Stimulated activated naive CD8-positive, alpha-beta T cell treated with anti-CD3 and anti-CD28 coated beads, Interleukin-15, Interleukin-2, amounts not matched to agents 100 U/mL and 50 U/mL, for 24 hours (primary cell): ENCODE measurements around the gene ERV3-1.
"Not testable (repeated sequence)": the region's sequence is repeated elsewhere in the genome, so short reads cannot be mapped to it uniquely, and the experiment has no call there.

ENCODE experiments used
- ATAC-seq: fragments of 150-1000 bp; cut with Tn5 transposase; one replicate; pipeline ENCODE4 v1.10.0; 2021
- DNase-seq: peaks from one replicate; pipeline ENCODE4 v3.0.0; 2021

Gene ERV3-1, protein sequence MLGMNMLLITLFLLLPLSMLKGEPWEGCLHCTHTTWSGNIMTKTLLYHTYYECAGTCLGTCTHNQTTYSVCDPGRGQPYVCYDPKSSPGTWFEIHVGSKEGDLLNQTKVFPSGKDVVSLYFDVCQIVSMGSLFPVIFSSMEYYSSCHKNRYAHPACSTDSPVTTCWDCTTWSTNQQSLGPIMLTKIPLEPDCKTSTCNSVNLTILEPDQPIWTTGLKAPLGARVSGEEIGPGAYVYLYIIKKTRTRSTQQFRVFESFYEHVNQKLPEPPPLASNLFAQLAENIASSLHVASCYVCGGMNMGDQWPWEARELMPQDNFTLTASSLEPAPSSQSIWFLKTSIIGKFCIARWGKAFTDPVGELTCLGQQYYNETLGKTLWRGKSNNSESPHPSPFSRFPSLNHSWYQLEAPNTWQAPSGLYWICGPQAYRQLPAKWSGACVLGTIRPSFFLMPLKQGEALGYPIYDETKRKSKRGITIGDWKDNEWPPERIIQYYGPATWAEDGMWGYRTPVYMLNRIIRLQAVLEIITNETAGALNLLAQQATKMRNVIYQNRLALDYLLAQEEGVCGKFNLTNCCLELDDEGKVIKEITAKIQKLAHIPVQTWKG

DNA sequence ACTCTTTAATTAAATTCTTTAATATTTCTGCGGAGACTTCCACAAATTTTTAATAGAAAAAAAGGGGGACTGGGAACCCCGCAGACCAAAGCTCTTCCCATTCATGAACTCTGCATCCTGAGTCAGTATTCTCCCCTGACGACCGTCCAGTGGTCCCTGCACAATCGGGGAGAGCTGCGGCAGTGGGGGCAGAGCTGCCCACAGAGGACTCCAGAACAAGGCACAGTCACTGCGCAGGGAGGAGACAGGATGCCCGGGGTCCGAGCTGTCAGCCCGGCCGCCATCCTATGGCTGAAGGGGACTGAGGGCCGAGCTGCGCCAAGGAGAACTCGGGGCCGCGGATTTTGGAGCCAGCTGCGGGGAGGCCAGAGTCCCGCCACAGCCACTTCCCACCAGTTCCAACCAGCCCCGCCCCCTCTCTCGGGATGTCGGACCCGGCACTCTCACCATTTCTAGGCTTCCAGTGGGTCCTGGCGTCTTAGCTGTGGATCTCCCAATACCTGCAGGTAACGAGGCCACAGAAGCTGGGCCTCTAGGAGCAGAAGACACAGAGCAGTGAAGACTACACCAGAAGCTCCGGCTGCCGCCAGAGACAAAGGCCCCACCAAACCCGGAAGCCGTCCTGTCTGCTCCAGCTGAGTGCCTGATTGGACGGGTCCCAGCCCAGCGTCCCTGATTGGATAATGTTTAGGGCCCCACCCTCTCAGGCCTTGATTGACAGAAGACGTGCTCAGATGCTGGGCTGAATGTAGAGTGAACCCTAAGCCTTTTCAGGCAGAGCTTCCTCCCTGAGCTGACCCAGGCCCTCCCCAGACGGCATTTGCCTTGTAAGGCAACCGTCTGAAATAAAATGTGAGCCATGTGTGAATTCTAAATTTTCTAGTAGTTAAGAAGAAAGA is at the start of gene ERV3-1:
Gene ERV3-1, minus strand, starts transcription at position 594 of the 899 bp plus-strand sequence. CDS start 13,661 bp downstream, outside the sequence.
- ATAC-seq (peak; percentile 100), DNase-seq (peak; percentile 88)

DNA sequence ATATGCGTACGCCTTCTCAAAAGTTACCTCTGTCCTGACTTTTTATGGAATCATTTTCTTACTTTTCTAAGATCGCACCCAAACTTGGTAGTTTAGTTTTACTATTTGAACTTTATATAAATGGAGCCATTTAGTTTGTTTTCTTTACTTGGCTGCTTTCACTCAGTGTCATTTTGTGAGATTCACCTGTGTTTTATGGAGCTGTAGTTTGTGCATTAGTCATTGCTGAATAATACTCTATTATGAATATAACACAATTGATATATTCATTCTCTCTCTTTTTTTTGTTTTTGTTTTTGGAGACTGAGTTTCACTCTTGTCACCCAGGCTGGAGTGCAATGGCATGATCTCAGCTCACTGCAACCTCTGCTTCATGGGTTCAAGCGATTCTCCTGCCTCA is 49.3 kb upstream of the ERV3-1 start:
- ATAC-seq, DNase-seq: not testable (repeated sequence)

DNA sequence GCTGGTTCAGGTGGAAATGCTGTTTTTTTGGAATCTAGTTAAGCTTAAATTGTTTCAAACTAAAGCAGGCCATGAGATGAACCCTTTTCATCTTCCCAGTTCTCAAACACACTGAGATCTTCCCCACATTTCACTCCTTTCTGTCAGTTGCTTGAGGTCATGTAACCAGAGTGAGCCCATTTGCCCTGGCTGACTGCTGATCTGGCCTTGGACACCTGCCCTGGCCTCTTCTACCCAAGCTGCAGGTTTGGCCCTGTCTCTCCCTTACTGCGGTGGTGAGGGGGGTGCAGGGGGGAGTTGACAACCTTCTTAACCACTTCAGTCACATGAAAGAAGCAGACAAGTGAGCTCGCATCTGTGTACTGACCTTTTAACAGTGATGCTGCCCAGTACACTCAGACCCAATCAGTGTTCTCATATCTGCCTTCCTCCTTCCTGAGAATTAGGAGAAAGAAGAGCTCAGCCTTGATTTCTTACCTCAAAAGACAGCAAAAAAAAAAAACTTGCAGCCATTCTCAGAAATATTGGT is 48.0 kb upstream of the ERV3-1 start:
- ATAC-seq, DNase-seq: not testable (repeated sequence)

DNA sequence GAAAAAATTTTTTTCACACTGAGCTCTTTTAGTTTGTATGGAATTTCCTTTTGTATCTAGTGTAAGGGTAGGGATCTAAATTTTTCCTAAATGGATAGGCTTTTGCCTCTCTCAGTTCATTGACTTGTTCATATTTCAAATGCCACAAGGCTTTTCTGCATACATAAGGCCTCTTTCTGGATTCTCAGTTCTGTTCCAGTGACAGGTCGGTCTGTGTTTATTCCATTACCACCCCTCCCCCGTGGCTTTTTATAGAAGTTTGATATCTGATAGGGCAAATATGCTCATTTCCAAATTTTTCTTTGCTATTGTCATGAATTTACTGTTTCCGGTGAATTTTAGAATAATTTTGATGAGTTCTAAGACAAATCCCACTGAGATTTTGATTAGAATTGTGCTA is 45.2 kb upstream of the ERV3-1 start:
- ATAC-seq, DNase-seq: not testable (repeated sequence)

DNA sequence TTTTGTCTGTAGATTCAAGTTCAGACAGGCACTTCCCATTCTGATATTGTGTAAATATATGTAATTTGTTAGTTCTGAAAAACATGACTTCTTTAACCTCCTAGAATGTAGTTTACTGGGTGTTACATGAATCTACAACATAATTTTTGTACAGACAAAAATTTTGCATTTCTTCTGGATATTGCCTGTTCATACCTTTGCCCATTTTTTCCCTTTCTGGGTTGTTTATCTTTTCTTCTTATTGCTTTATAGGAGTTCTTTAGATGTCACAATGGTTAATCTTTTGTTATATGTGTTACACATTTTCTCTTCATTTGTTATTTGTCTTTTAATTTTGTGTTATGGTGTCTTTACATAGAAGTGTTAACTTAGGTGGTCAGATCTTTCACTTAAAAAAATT is 44.7 kb upstream of the ERV3-1 start:
- ATAC-seq, result not testable (repeated sequence)

DNA sequence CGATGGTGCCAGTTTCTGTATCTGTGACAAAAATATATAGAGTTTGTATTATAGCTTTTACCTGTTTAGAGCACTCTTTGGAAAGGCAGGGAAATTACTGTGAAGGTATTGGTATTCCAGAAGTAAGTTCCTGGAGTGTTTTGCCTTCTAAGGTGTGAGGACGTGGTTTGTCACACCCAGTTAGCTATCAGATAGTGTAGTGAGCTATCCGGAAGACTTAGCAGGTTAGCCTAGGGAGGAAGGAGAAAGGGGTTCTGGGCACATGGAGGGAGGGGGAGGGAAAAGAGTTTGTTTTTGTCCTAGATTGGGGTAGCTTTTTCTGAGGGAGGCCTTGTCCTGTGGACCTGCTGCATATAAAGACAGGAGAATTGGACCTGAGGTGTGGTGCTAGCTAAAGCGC is 39.8 kb upstream of the ERV3-1 start:
- ATAC-seq, result not testable (repeated sequence)

More for the DNA sequence above, 44.7 kb upstream of the ERV3-1 start:
- DNase-seq, result not testable (repeated sequence)

DNA sequence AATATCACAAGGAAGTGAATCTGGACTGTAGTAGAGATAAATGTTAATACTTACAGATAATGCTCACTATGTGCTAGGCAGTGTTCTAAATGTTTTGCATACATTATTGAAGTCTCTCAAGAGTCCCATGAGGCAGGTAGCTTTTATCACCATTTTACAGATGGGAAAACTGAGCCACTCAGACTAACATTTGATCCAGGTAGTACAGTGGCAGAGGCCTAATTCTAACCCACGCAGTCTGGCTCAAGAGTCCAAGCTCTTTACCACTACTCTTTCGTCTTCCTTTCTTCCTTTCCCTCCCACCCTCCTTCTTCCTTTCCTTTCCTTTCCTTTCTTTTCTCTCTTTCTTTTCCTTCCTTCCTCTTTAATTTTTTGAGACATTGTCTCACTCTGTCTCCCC is 39.1 kb upstream of the ERV3-1 start:
- ATAC-seq, DNase-seq: not testable (repeated sequence)

More for the DNA sequence above, 39.8 kb upstream of the ERV3-1 start:
- not testable (repeated sequence) for DNase-seq

DNA sequence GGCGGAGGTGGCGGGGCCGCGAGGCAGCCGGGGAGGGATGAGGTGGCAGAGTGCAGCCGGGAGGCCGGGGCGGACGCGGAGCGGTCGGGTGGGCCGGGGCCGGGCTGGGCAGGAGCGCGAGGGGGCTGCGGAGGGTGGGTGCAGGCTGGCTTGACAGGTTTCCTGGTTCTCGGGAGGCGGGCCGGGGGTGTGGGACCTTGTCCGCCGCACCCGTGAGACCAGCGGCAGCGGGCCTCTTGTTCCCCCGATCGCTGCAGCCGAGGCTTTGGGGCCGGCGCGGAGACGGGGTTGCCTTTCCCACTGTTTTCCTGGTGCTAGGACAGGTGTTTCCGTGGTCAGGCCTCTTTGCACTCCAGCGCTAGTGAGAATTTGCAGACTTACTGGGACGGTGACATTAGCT is 32.3 kb upstream of the ERV3-1 start:
- peak; percentile 5 for ATAC-seq
- peak; percentile 40 for DNase-seq

DNA sequence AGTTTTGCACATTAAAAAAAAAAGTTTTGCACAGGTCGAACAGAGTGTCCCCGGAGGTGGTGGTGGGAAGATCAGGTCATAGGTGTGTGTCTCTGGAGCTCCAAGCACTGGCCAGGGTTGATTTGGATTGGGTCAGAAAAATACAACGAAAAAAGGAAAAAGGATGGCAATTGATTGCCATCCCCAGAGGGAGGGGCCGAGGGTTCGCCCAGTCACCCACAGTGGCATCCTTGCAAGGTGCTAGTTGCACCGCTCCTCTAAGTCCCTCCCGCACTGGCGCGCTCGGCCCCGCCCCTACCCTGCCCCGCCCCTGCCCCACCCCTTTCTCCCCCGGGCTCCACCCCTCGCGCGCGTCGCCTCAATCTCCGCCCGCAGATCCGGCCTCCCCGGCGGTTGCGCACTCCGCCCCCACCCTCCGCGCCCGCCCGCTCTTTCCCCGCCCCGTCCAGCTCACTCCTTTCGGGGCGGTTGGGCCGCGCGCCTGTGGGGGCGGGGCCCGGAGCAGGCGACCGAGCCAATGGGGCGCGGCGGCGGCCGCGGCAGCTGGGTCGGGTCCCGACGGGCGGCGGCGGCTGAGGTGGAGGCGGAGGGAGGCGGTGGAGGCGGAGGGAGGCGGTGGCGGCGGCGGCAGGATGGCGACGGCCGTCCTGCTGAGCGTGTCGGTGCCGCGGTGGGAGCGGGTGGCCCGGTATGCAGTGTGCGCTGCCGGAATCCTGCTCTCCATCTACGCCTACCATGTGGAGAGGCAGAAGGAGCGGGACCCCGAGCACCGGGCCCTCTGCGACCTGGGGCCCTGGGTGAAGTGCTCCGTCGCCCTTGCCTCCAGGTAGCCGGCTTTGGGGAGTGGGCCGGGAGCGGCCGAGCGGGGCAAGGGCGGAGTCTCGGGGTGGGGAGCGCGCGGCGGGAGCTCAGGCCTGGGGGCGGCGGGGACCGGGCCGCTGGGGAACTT is 31.5 kb upstream of the ERV3-1 start:
- DNase-seq (peak; percentile 92), ATAC-seq (peak; percentile 95)

DNA sequence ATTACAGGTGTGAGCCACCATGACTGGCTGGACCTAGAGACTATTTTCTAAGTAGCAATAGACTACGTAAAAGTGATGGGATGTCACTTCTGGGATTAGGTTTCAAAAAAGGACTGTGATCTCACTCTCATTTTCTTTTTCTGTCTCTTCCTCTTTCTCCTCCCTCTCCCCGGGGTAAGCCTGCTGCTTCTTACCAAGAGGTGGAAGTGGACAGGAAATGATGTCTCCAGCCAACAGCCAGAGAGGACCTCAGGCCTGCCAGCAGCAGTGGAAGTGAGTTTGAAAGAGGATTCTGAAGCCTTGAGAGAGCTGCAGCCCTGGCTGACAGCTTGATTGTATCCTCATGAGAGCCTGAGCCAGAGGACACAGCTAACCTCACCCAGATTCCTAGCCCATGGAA is 30.0 kb upstream of the ERV3-1 start:
- not testable (repeated sequence) for DNase-seq, ATAC-seq

DNA sequence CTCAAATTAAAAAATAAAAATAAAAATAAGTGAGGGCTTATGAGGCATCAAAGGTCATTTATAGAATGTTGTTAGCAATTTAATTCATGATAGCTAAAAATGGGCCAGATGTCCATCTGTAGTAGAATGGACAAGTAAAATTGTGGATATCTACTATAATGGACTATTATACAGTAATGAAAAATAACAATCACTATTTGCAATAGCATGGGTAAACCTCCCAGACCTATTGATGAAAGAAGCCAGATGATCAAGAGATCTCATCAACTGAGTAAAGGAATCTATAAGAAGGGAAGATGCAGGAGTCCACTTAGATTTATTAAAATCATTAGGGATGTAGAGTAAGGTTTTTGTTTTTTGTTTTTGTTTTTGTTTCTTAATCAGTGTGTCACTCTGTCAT is 29.0 kb upstream of the ERV3-1 start:
- ATAC-seq, result not testable (repeated sequence)

DNA sequence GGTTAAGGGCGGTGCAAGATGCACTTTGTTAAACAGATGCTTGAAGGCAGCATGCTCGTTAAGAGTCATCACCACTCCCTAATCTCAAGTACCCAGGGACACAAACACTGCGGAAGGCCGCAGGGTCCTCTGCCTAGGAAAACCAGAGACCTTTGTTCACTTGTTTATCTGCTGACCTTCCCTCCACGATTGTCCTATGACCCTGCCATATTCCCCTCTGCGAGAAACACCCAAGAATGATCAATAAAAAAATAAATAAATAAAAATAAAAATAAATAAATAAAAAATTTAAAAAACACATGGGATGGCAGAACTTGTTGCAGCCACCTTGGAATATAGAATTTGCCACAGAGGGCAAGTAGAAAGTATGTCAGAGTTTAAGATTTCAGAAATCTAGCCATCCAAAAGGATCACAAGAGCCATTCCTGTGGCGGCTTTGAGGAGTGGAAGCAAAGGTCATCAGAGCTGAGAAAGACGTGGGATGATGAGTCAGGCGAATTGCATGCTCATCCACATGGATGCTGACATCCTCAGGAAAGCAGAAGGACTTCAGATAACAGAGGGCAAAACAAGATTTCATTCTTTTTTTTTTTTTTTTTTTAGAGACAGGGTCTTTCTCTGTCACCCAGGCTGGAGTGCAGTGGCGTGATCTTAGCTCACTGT is 27.8 kb upstream of the ERV3-1 start:
- ATAC-seq, DNase-seq: not testable (repeated sequence)

More for the DNA sequence above, 29.0 kb upstream of the ERV3-1 start:
- DNase-seq, result not testable (repeated sequence)

DNA sequence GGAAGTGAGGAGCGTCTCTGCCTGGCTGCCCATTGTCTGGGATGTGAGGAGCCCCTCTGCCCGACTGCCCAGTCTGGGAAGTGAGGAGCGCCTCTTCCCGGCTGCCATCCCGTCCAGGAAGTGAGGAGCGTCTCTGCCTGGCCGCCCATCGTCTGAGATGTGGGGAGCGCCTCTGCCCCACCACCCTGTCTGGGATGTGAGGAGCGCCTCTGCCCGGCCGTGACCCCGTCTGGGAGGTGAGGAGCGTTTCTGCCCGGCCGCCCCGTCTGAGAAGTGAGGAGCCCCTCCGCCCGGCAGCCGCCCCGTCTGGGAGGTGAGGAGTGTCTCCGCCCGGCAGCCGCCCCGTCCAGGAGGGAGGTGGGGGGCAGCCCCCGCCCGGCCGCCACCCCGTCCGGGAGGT is 26.9 kb upstream of the ERV3-1 start:
- DNase-seq, ATAC-seq: not testable (repeated sequence)

DNA sequence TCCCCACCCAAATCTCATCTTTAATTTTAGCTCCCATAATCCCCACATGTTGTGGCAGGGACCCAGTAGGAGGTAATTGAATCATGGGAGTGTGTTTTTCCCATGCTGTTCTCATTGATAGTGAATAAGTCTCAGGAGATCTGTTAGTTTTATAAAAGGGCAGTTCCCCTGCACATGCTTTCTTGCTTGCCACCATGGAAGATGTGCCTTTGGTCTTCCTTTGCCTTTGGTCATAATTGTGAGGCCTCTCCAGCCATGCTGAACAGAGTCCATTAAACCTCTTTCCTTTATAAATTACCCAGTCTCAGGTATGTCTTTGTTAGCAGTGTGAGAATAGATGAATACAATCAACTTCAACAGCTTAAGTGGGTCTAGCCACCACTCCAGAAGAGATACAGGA is 18.5 kb upstream of the ERV3-1 start:
- ATAC-seq, DNase-seq: not testable (repeated sequence)

DNA sequence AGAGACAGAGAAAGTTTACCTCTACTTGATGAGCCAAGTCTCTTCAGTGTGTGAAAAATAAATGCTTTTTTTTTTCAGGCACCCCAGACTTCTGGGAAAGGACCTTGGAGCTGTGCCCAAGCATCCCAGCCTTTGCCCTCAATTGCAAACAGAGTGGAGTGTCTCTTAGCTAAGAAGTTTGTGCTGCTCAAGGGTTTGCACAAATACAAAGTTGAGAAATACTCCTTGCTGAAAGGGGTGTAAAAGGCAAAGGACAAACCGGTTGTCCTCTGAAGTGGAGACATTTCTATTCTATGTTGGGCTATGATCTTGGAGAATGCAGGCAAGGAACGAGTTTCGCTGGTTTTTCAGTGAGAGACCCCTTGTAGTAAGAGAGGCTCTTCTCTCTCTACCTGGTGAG is 14.5 kb upstream of the ERV3-1 start:
- DNase-seq, ATAC-seq: not testable (repeated sequence)

DNA sequence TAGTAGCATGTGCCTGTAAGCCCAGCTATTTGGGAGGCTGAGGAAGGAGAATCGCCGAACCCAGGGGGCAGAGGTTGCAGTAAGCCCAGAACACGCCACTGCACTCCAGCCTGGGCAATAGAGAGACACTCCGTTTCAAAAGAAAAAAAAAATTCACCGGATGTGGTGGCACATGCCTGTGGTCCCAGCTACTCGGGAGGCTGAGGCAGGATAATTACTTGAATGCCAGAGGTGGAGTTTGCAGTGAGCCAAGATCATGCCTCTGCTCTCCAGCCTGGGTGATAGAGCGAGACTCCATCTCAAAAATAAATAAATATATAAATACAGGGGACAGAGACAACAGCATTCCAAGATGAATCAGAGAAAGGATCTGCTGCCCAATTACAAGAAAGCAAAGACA is 3.4 kb upstream of the ERV3-1 start:
- not testable (repeated sequence) for ATAC-seq

DNA sequence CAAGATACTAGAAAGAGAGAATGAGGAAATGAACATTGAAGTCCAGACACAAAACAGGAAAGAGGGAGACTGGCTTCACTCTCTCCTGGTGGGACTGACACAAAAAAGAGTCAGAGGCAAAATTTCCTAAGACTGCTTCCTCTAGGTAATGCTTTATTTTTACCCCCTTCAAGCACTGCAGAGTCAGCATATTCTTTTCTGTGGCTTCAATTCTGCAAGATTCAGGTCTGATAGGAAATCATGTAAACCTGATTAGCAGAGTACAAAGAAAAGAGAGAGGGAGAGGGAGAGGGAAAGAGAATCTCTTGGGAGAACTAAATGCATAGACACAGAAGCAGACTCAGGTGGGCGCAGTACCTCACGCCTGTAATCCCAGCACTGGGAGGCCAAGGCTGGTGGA is 2.9 kb upstream of the ERV3-1 start:
- ATAC-seq, DNase-seq: not testable (repeated sequence)

More for the DNA sequence above, 3.4 kb upstream of the ERV3-1 start:
- DNase-seq, result not testable (repeated sequence)

DNA sequence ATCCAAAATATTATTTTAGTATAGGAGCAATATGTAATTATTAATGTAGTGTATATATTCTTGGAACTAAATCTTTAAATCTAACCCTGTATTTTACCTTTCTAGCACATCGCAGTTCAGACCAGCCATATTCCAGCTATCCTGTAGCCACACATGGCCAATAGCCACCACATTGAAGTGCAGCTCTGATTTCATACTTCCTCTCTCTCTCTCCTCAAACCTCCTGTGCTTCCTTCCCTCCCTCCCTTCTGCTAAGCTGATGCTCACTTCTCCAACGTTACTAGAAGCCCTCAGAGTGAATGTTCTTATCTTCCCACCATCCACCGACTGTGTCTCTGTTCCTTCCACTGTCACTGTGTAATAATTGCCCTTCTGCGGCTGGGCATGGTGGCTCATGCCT is 549 bp upstream of the ERV3-1 start:
- DNase-seq, ATAC-seq: not testable (repeated sequence)

DNA sequence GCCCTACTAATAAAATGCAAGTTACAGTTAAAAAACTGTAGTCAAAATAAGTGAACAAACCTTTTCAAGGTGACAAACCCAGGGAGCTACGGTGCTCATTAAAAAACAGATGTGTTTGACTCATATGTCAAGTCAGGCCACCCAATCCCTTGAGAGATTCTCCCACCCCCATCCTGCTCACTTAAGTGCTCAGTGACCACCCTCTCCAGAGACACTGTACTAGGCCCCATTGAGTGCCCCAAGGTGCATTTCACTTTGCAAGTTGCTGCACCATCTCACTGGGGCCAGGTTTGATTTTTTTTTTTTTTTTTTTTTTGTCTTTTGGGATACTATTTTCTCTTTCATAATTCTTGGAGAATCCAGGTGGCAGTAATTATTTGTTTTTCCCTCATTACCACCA is 1.9 kb downstream of the ERV3-1 start:
- ATAC-seq, result no peak
- DNase-seq, result no peak
